IMR-90 (cell line): ENCODE results near the gene ITSN1. TPM values are rescaled to one million over a fixed set of nuclear protein-coding genes. Genes with fewer than 3 reads are reported as not detected.

Experiments used
- ATAC-seq: fragments of 200-7000 bp; cut with Tn5 transposase; 2 replicates; pipeline ENCODE4 v1.9.1; 2020; ENCODE audit warnings: low read depth, mild to moderate bottlenecking, moderate library complexity
- BruUV-seq: library from RNA; stranded (reverse); fragments of 400-500 nt; replicated peaks from 2 replicates; lab custom pipeline; 2021; lab: Mats Ljungman, UMichigan
- CTCF ChIA-PET: fragments of 300-600 bp; formaldehyde crosslinking; extraction: SDS; loops from one replicate; lab custom pipeline; 2021; ENCODE audit warnings: antibody characterized with exemption; lab: Yijun Ruan, JAX
- POLR2A ChIA-PET: fragments of 300-600 bp; sonication (Branson Sonifier 250); formaldehyde crosslinking; loops from one replicate; lab custom pipeline; 2022; ENCODE audit warnings: antibody characterized with exemption; ENCODE audit not compliant: unreplicated experiment; lab: Charles Lee
- DNase-seq: peaks from one replicate; pipeline ENCODE4 v3.0.0; 2013
- H2AFZ ChIP-seq: replicated peaks from 2 replicates; pipeline ENCODE3; 2013; ENCODE audit warnings: low read length, mild to moderate bottlenecking; ENCODE audit not compliant: poor library complexity
- H2AK5ac ChIP-seq: 2 replicates; pipeline ENCODE4 v1.6.1; 2013; ENCODE audit warnings: low read depth, low read length, inconsistent platforms
- H2AK9ac ChIP-seq: replicated peaks from 2 replicates; pipeline ENCODE3; 2013; ENCODE audit warnings: mild to moderate bottlenecking, low read depth, low read length, moderate library complexity; ENCODE audit not compliant: poor library complexity
- H2BK120ac ChIP-seq: 2 replicates; pipeline ENCODE4 v1.6.1; 2013; ENCODE audit warnings: low read depth, low read length, inconsistent platforms
- H2BK15ac ChIP-seq: 3 replicates; pipeline ENCODE4 v1.6.1; 2013; ENCODE audit warnings: low read depth, low read length, inconsistent platforms
- H2BK20ac ChIP-seq: 2 replicates; pipeline ENCODE4 v1.6.1; 2013; ENCODE audit warnings: low read depth, mild to moderate bottlenecking, inconsistent platforms, low read length, moderate library complexity
- H2BK5ac ChIP-seq: 2 replicates; pipeline ENCODE4 v1.6.1; 2013; ENCODE audit warnings: mild to moderate bottlenecking, low read depth, low read length, inconsistent platforms; ENCODE audit not compliant: poor library complexity, severe bottlenecking
- H3K14ac ChIP-seq: replicated peaks from 2 replicates; pipeline ENCODE4 v1.6.1; 2013; ENCODE audit warnings: low read depth, low read length, inconsistent platforms
- H3K18ac ChIP-seq: 2 replicates; pipeline ENCODE4 v1.6.1; 2013; ENCODE audit warnings: low read depth, low read length, control low read depth
- H3K23ac ChIP-seq: 2 replicates; pipeline ENCODE4 v1.6.1; 2013; ENCODE audit warnings: low read depth, low read length, inconsistent platforms
- H3K27ac ChIP-seq: 2 replicates; pipeline ENCODE4 v1.5.1; 2013; ENCODE audit warnings: mild to moderate bottlenecking, control low read depth, low read length; ENCODE audit not compliant: insufficient read depth
- H3K27me3 ChIP-seq: 2 replicates; pipeline ENCODE4 v1.6.1; 2013; ENCODE audit warnings: low read length; ENCODE audit not compliant: control insufficient read depth, insufficient read depth
- H3K36me3 ChIP-seq: 2 replicates; pipeline ENCODE4 v1.6.1; 2013; ENCODE audit warnings: low read length, mixed read lengths; ENCODE audit not compliant: control insufficient read depth, insufficient read depth
- H3K4ac ChIP-seq: 2 replicates; pipeline ENCODE4 v1.6.1; 2013; ENCODE audit warnings: low read depth, low read length, inconsistent platforms
- H3K4me1 ChIP-seq: 2 replicates; pipeline ENCODE4 v1.6.1; 2013; ENCODE audit warnings: low read length, mixed read lengths; ENCODE audit not compliant: control insufficient read depth, insufficient read depth
- H3K4me2 ChIP-seq: 2 replicates; pipeline ENCODE4 v1.6.1; 2013; ENCODE audit warnings: low read depth, mild to moderate bottlenecking, control low read depth, low read length, moderate library complexity
- H3K4me3 ChIP-seq: 2 replicates; pipeline ENCODE4 v1.5.1; 2013; ENCODE audit warnings: low read depth, mild to moderate bottlenecking, control low read depth, low read length, moderate library complexity; ENCODE audit not compliant: insufficient read depth
- H3K56ac ChIP-seq: 2 replicates; pipeline ENCODE4 v1.6.1; 2013; ENCODE audit warnings: low read length, inconsistent platforms; ENCODE audit not compliant: insufficient read depth; ENCODE audit errors: extremely low read depth
- H3K79me1 ChIP-seq, 2 experiments: 2 replicates each; pipeline ENCODE4 v1.6.1; 2013; ENCODE audit warnings: low read length in 2 of 2, inconsistent platforms in 1 of 2, low read depth in 1 of 2
- H3K9ac ChIP-seq: 2 replicates; pipeline ENCODE4 v1.6.1; 2013; ENCODE audit warnings: low read depth, low read length, control low read depth
- H3K9me1 ChIP-seq: 2 replicates; pipeline ENCODE4 v1.6.1; 2013; ENCODE audit warnings: low read length, inconsistent platforms; ENCODE audit not compliant: insufficient read depth
- H3K9me3 ChIP-seq: 2 replicates; pipeline ENCODE4 v1.6.1; 2013; ENCODE audit warnings: low read length; ENCODE audit not compliant: control insufficient read depth, insufficient read depth
- H4K20me1 ChIP-seq: 2 replicates; pipeline ENCODE4 v1.6.1; 2013; ENCODE audit warnings: low read length, inconsistent platforms; ENCODE audit not compliant: insufficient read depth
- H4K5ac ChIP-seq: 2 replicates; pipeline ENCODE4 v1.6.1; 2013; ENCODE audit warnings: mild to moderate bottlenecking, low read depth, low read length, control low read depth
- H4K8ac ChIP-seq, 2 experiments: 2 replicates each; pipeline ENCODE4 v1.6.1; 2013; ENCODE audit warnings: low read depth in 2 of 2, low read length in 2 of 2, control low read depth in 1 of 2, inconsistent platforms in 1 of 2
- H4K91ac ChIP-seq: 2 replicates; pipeline ENCODE4 v1.6.1; 2013; ENCODE audit warnings: low read depth, low read length, inconsistent platforms; ENCODE audit not compliant: insufficient read depth
- FOS ChIP-seq: fragments of 150-350 bp; IDR thresholded peaks from 2 replicates; pipeline ENCODE4 v1.6.1; 2016; ENCODE audit warnings: low read depth, low read length
- RCOR1 ChIP-seq: IDR thresholded peaks from 2 replicates; pipeline ENCODE4 v1.6.1; 2012; ENCODE audit warnings: mild to moderate bottlenecking, low read length, improper control_type of control experiment; ENCODE audit not compliant: insufficient replicate concordance
- WGBS, 2 experiments: methylation state at CpG; one replicate each; pipeline versions ENCODE4 v1.1.5 to v1.1.7; 2013; ENCODE audit warnings: missing lambda C conversion rate in 2 of 2; ENCODE audit not compliant: insufficient read length in 1 of 2; ENCODE audit errors: extremely low coverage in 2 of 2; 5-methylcytosine and 5-hydroxymethylcytosine counted together
- dilution Hi-C: fragments of 300-500 bp; cut with HindIII; formaldehyde crosslinking; loops from one replicate; pipeline ENCODE4 v1.14.3; 2018; ENCODE audit warnings: low sequenced_read_pairs; ENCODE audit not compliant: unreplicated experiment
- in situ Hi-C: fragments of 300-500 bp; cut with MboI; formaldehyde crosslinking; loops from 3 replicates; pipeline ENCODE4 v1.14.3; 2019; ENCODE audit warnings: low sequenced_read_pairs, inconsistent platforms, mixed read lengths
- intact Hi-C: fragments of 100-400 bp; cut with micrococcal nuclease; formaldehyde crosslinking; loops from 2 replicates; pipeline ENCODE4 v1.10.0; 2022
- polyA plus RNA-seq, 3 experiments: library from polyadenylated mRNA; depleted of rRNA; stranded (reverse); fragments of >200 nt; gene quantifications; 2 replicates each; pipeline ENCODE4 v1.2.3, GENCODE V29; 2012; ENCODE audit warnings: low replicate concordance in 1 of 3
- total RNA-seq: library from RNA; depleted of rRNA; stranded (reverse); fragments of >200 nt; gene quantifications from 2 replicates; pipeline ENCODE4 v1.2.3, GENCODE V29; 2012
- TF ChIP-seq, protein P1 (sequence below): fragments of 150-350 bp; IDR thresholded peaks from 2 replicates; pipeline ENCODE4 v1.6.1; 2016; ENCODE audit warnings: low read depth, mild to moderate bottlenecking, low read length, moderate library complexity, borderline replicate concordance
- TF ChIP-seq, protein P2 (sequence below): fragments of 150-350 bp; IDR thresholded peaks from 2 replicates; pipeline ENCODE4 v1.6.1; 2017; ENCODE audit warnings: mild to moderate bottlenecking, antibody characterized with exemption, low read length, low read depth

ITSN1 gene
- total and polyA plus RNA-seq, 2 of the 4 experiments (the other 2 are of a cell fraction) = 45.4 to 62.0 TPM

DNA sequence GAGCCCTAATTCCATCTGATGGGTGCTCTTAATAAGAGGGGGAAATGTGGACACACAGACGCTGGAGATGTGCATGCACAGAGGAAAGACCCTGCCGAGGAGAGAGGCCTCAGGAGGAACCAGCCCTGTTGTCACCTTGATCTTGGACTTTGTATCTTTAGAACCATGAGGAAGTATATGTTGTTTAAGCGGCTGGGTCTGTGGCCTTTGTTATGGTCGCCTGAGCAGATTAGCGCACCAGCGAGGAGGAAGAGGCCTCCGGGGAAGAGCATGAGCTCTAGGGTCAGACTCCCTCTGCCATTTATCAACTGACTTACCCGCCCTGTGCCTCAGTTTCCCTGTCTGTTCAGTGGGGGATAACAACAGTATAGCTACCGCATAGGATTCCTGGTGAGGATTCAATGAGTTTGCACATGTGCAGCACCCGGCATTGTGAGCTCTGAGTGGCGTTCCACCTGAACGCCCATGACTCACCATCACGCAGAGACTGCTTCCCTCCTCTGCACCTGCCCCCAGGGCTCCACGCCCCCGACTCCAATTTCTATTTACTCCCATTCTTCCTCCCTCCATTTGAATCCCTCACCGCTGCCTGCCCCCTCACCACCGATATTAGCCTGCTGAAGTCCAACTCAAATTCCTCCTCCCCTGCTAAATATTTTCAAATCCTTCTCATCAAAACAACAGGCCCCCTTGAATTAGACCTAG is 206.1 kb downstream of the ITSN1 start:
- H3K18ac ChIP-seq = no peak overlapping the region
- H2AFZ ChIP-seq = no peak overlapping the region
- ChIA-PET POLR2A (no interaction called here), CTCF (interaction anchor here (0.8 kb wide), 1 partner anchor 12 kb away, joined by 3 read pairs; no protein-coding TSS in a partner anchor)
- no peak overlapping the region for H3K23ac ChIP-seq
- H3K4me3 ChIP-seq = no peak overlapping the region
- no TSS peak for BruUV-seq
- no peak overlapping the region for H2BK120ac ChIP-seq
- H2AK5ac ChIP-seq = no peak overlapping the region
- TF ChIP-seq, protein P1, sequence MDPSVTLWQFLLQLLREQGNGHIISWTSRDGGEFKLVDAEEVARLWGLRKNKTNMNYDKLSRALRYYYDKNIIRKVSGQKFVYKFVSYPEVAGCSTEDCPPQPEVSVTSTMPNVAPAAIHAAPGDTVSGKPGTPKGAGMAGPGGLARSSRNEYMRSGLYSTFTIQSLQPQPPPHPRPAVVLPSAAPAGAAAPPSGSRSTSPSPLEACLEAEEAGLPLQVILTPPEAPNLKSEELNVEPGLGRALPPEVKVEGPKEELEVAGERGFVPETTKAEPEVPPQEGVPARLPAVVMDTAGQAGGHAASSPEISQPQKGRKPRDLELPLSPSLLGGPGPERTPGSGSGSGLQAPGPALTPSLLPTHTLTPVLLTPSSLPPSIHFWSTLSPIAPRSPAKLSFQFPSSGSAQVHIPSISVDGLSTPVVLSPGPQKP = no peak
- TF ChIP-seq, protein P2, sequence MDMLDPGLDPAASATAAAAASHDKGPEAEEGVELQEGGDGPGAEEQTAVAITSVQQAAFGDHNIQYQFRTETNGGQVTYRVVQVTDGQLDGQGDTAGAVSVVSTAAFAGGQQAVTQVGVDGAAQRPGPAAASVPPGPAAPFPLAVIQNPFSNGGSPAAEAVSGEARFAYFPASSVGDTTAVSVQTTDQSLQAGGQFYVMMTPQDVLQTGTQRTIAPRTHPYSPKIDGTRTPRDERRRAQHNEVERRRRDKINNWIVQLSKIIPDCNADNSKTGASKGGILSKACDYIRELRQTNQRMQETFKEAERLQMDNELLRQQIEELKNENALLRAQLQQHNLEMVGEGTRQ = no peak
- TF ChIP-seq RCOR1 (no peak), FOS (no peak)
- intact Hi-C loops (no loop called here), dilution Hi-C loops (no loop called here), in situ Hi-C loops (no loop called here)
- H3K9ac ChIP-seq = no peak overlapping the region
- no peaks in the 10 kb centered on the region for H3K9me1 ChIP-seq
- H3K14ac ChIP-seq = no peak overlapping the region
- H3K27ac ChIP-seq = no peak overlapping the region
- H3K27me3 ChIP-seq = no peaks in the 10 kb centered on the region
- H2BK15ac ChIP-seq = no peak overlapping the region
- no peak overlapping the region for H3K4me2 ChIP-seq
- H3K56ac ChIP-seq = no peak overlapping the region
- no peak overlapping the region for H4K5ac ChIP-seq
- no peaks in the 10 kb centered on the region for H4K20me1 ChIP-seq
- H3K79me1 ChIP-seq = no peaks in the 10 kb centered on the region
- ATAC-seq = no peak
- H4K91ac ChIP-seq = no peak overlapping the region
- H2BK5ac ChIP-seq = no peak overlapping the region
- no peak for DNase-seq
- no peaks in the 10 kb centered on the region for H3K36me3 ChIP-seq
- no peaks in the 10 kb centered on the region for H3K9me3 ChIP-seq
- peaks cover 10% of the 10 kb centered on the region for H3K4me1 ChIP-seq
- 91% methylated on average over 8 of the region's 17 CpGs; no CpG with 5 or more reads in 1 of the 2 experiments for WGBS, 2 experiments
- no peak overlapping the region for H4K8ac ChIP-seq
- H3K4ac ChIP-seq = no peak overlapping the region
- H2BK20ac ChIP-seq = no peak overlapping the region
- no peak overlapping the region for H2AK9ac ChIP-seq
